ENCODE results near the gene EID3. TPM values are rescaled to one million over a fixed set of nuclear protein-coding genes. Genes with fewer than 3 reads are reported as not detected.

Gene EID3
- polyA plus RNA-seq, 1 donor from 2014 or later: 0.37 TPM

GRCh38 chr12:104314242-104314614 lies 10.7 kb downstream of the EID3 start:
- Histone ChIP-seq H3K4me2 (ENCODE audit: low read length) (no peak overlapping the region), H4K20me1 (ENCODE audit: insufficient read depth) (no peaks in the 10 kb centered on the region), H3K27me3 (ENCODE audit: insufficient read depth, low read depth, low read length) (no peaks in the 10 kb centered on the region), H3K36me3 (ENCODE audit: insufficient read depth, low read length) (peaks cover 15% of the 10 kb centered on the region), H3K9me3 (ENCODE audit: low read length) (no peaks in the 10 kb centered on the region), H3K27ac (ENCODE audit: low read length) (no peak overlapping the region), H3K4me3 (ENCODE audit: low read length) (no peak overlapping the region), H3K9me2 (ENCODE audit: insufficient read depth, low read length) (no peaks in the 10 kb centered on the region), H2AFZ (ENCODE audit: low read depth, low read length) (no peak overlapping the region), H3K79me2 (replicated peaks; ENCODE audit: insufficient read depth, low read length) (peaks cover 6% of the 10 kb centered on the region), H3F3A (ENCODE audit: insufficient read depth, low read length, poor library complexity, severe bottlenecking) (no peaks in the 10 kb centered on the region), H3K9ac (ENCODE audit: low read length) (no peak overlapping the region)
- TF ChIP-seq EP300 (conservative IDR thresholded peaks at IDR 0.05; ENCODE audit: poor library complexity, severe bottlenecking) (no peak), REST (IDR thresholded peaks at IDR 0.05; ENCODE audit: borderline replicate concordance) (no peak), SMC3 (conservative IDR thresholded peaks at IDR 0.05; ENCODE audit: poor library complexity) (no peak), CTCF (IDR thresholded peaks at IDR 0.05; ENCODE audit: poor library complexity, severe bottlenecking) (no peak), POLR2AphosphoS5 (IDR thresholded peaks at IDR 0.05) (no peak), MXI1 (conservative IDR thresholded peaks at IDR 0.05; ENCODE audit: poor library complexity, severe bottlenecking) (no peak), RAD21 (conservative IDR thresholded peaks at IDR 0.05) (no peak), EZH2 (IDR thresholded peaks at IDR 0.05; ENCODE audit: borderline replicate concordance, insufficient read depth, low read length, poor library complexity, severe bottlenecking) (no peak), TAF1 (IDR thresholded peaks at IDR 0.05; ENCODE audit: low read depth) (no peak)

- TF ChIP-seq TAF1 (IDR thresholded peaks at IDR 0.05; ENCODE audit: low read depth): no peak
- TF ChIP-seq EZH2 (IDR thresholded peaks at IDR 0.05; ENCODE audit: borderline replicate concordance, insufficient read depth, low read length, poor library complexity, severe bottlenecking): no peak
- TF ChIP-seq MXI1 (conservative IDR thresholded peaks at IDR 0.05; ENCODE audit: poor library complexity, severe bottlenecking): no peak
- TF ChIP-seq EP300 (conservative IDR thresholded peaks at IDR 0.05; ENCODE audit: poor library complexity, severe bottlenecking): no peak
- no peak for TF ChIP-seq RAD21 (conservative IDR thresholded peaks at IDR 0.05)
- no peak for TF ChIP-seq POLR2AphosphoS5 (IDR thresholded peaks at IDR 0.05)
- no peak for TF ChIP-seq SMC3 (conservative IDR thresholded peaks at IDR 0.05; ENCODE audit: poor library complexity)
- no peak for TF ChIP-seq REST (IDR thresholded peaks at IDR 0.05; ENCODE audit: borderline replicate concordance)
- TF ChIP-seq CTCF (IDR thresholded peaks at IDR 0.05; ENCODE audit: poor library complexity, severe bottlenecking): no peak
- Histone ChIP-seq H3F3A (ENCODE audit: insufficient read depth, low read length, poor library complexity, severe bottlenecking) (no peaks in the 10 kb centered on the region), H3K79me2 (replicated peaks; ENCODE audit: insufficient read depth, low read length) (peaks cover 1% of the 10 kb centered on the region), H3K9ac (ENCODE audit: low read length) (no peak overlapping the region), H3K36me3 (ENCODE audit: insufficient read depth, low read length) (peaks cover 15% of the 10 kb centered on the region), H3K27me3 (ENCODE audit: insufficient read depth, low read depth, low read length) (no peaks in the 10 kb centered on the region), H2AFZ (ENCODE audit: low read depth, low read length) (no peak overlapping the region), H3K9me2 (ENCODE audit: insufficient read depth, low read length) (no peaks in the 10 kb centered on the region), H3K4me3 (ENCODE audit: low read length) (no peak overlapping the region), H3K27ac (ENCODE audit: low read length) (no peak overlapping the region), H3K9me3 (ENCODE audit: low read length) (no peaks in the 10 kb centered on the region), H4K20me1 (ENCODE audit: insufficient read depth) (no peaks in the 10 kb centered on the region), H3K4me2 (ENCODE audit: low read length) (no peak overlapping the region)
Observed at GRCh38 chr12:104315326-104316224, 12.0 kb downstream of the EID3 start.

Measured in neural cell (in vitro differentiated cells).